ENCODE results near the gene C7orf57.

GRCh38 chr7:48090095-48090805 lies 54.9 kb downstream of the C7orf57 start:
- no peak for TF ChIP-seq CTCF (conservative IDR thresholded peaks at IDR 0.05; ENCODE audit: low read depth in 2 of 2)
- no peak for TF ChIP-seq CREB1 (CRISPR knock-in tag; IDR thresholded peaks at IDR 0.05; ENCODE audit: low read depth)
- no peak for TF ChIP-seq ZNF331 (CRISPR knock-in tag; IDR thresholded peaks at IDR 0.05; ENCODE audit: low read depth)
- TF ChIP-seq EZH2 (IDR thresholded peaks at IDR 0.05; ENCODE audit: low read depth, unreplicated experiment) = no peak
